ENCODE measurements around the gene PARVA.

PARVA gene

DNA sequence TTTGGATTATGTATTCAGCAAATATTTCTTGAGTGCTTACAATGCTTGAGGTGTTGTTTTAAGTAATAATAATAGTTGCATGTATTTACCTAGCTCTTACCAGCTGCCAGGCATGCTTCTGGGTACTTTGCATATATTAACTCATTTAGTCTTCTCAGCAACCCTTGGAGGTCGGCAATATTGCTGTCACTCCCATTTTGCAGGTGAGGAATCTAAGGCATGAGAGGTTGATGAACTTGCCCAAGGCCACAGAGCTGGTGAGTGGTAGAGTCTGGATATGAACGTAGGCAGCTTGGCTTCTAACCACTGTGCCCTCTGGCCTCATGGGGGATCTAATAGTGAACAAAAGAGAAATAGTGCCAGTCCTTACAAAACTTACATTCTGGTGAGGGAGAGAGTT lies 92.9 kb downstream of the PARVA start:
- no peak overlapping the region for H2AFZ ChIP-seq (ENCODE audit: low read depth, low read length)
- H3K4me1 ChIP-seq (ENCODE audit: insufficient read depth, low read length): peaks cover 6% of the 10 kb centered on the region
- H3K4me3 ChIP-seq (ENCODE audit: low read length): no peak overlapping the region
- no peaks in the 10 kb centered on the region for H3K9me3 ChIP-seq (ENCODE audit: low read length)
- H3K27me3 ChIP-seq (ENCODE audit: insufficient read depth, low read length): no peaks in the 10 kb centered on the region
- no peaks in the 10 kb centered on the region for H3K36me3 ChIP-seq (ENCODE audit: insufficient read depth, low read length)

- Histone ChIP-seq H3K4me1 (ENCODE audit: insufficient read depth, low read length) (peaks cover 6% of the 10 kb centered on the region), H3K27me3 (ENCODE audit: insufficient read depth, low read length) (no peaks in the 10 kb centered on the region), H2AFZ (ENCODE audit: low read depth, low read length) (no peak overlapping the region), H3K9me3 (ENCODE audit: low read length) (no peaks in the 10 kb centered on the region), H3K4me3 (ENCODE audit: low read length) (no peak overlapping the region), H3K36me3 (ENCODE audit: insufficient read depth, low read length) (no peaks in the 10 kb centered on the region)
Measured at GRCh38 chr11:12472401-12473005, 95.1 kb downstream of the PARVA start.

DNA sequence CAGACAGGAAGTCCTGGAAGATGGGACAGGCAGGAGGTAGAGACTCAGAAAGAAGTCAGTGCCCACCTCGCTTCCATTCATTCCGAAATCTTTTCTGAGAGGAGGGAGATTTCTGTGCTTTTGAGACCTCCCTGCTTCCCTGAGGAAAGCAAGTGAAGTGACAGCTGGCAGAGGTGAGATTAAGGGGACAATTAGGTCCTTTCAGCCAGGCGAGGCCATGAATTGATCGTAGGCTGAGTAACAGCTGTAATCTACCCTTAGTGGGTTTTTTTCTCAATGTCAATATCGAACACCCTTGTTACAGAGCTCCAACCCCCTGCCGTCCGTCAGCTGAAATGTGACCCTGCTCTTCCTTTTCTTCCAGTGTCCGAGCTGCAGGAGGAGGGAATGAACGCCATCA lies 96.0 kb downstream of the PARVA start:
- H3K4me3 ChIP-seq (ENCODE audit: low read length): no peak overlapping the region
- H2AFZ ChIP-seq (ENCODE audit: low read depth, low read length): no peak overlapping the region
- H3K9me3 ChIP-seq (ENCODE audit: low read length): no peaks in the 10 kb centered on the region
- H3K36me3 ChIP-seq (ENCODE audit: insufficient read depth, low read length): no peaks in the 10 kb centered on the region
- no peaks in the 10 kb centered on the region for H3K27me3 ChIP-seq (ENCODE audit: insufficient read depth, low read length)
- peaks cover 6% of the 10 kb centered on the region for H3K4me1 ChIP-seq (ENCODE audit: insufficient read depth, low read length)

DNA sequence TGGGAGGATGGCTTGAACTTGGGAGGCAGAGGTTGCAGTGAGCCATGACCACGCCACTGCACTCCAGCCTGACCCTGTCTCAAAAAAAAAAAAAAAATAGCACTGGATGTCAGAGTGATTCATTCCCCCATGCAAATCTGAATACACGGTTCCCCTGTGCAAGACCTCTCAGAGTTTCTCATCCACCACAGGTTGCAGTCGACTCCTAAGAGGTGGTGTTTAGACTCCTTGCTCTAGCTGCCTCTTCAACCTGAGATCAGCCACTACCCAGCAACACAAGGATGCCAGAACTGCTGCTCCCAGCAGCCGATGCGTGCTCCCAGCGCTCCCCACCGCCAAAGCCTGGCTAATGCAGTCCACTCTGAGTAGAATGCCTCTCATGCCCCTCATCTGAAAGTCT lies 97.5 kb downstream of the PARVA start:
- Histone ChIP-seq H3K4me1 (ENCODE audit: insufficient read depth, low read length) (peaks cover 6% of the 10 kb centered on the region), H3K4me3 (ENCODE audit: low read length) (no peak overlapping the region), H3K9me3 (ENCODE audit: low read length) (no peaks in the 10 kb centered on the region), H3K36me3 (ENCODE audit: insufficient read depth, low read length) (no peaks in the 10 kb centered on the region), H2AFZ (ENCODE audit: low read depth, low read length) (no peak overlapping the region), H3K27me3 (ENCODE audit: insufficient read depth, low read length) (no peaks in the 10 kb centered on the region)

GRCh38 chr11:12478743-12479142 lies 101.4 kb downstream of the PARVA start:
- Histone ChIP-seq H2AFZ (ENCODE audit: low read depth, low read length) (no peak overlapping the region), H3K9me3 (ENCODE audit: low read length) (no peaks in the 10 kb centered on the region), H3K36me3 (ENCODE audit: insufficient read depth, low read length) (no peaks in the 10 kb centered on the region), H3K27me3 (ENCODE audit: insufficient read depth, low read length) (no peaks in the 10 kb centered on the region), H3K4me3 (ENCODE audit: low read length) (no peak overlapping the region), H3K4me1 (ENCODE audit: insufficient read depth, low read length) (no peaks in the 10 kb centered on the region)

DNA sequence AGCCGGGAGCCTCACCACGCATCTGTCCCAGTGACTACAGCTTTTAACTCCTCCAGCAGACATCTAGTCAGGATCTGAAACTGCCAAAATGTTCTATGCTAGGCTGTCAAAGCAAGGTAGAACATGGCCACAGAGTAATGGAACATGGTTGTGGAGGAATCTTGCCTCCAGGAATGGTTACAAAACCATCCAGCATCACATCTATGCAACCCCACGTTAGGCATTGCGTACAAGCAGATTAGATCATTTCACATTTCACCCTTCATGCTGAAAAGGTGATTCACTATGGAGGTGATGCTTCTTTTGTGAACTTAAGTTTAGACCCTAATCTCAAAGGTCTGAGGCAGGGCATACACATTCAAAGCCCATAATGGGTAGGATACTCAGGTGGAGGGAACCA lies 103.0 kb downstream of the PARVA start:
- H3K36me3 ChIP-seq (ENCODE audit: insufficient read depth, low read length): no peaks in the 10 kb centered on the region
- no peaks in the 10 kb centered on the region for H3K9me3 ChIP-seq (ENCODE audit: low read length)
- H2AFZ ChIP-seq (ENCODE audit: low read depth, low read length): no peak overlapping the region
- no peak overlapping the region for H3K4me3 ChIP-seq (ENCODE audit: low read length)
- H3K27me3 ChIP-seq (ENCODE audit: insufficient read depth, low read length): no peaks in the 10 kb centered on the region
- no peaks in the 10 kb centered on the region for H3K4me1 ChIP-seq (ENCODE audit: insufficient read depth, low read length)

GRCh38 chr11:12482839-12483238 lies 105.5 kb downstream of the PARVA start:
- Histone ChIP-seq H3K4me1 (ENCODE audit: insufficient read depth, low read length) (no peaks in the 10 kb centered on the region), H3K9me3 (ENCODE audit: low read length) (no peaks in the 10 kb centered on the region), H3K36me3 (ENCODE audit: insufficient read depth, low read length) (no peaks in the 10 kb centered on the region), H3K4me3 (ENCODE audit: low read length) (no peak overlapping the region), H3K27me3 (ENCODE audit: insufficient read depth, low read length) (no peaks in the 10 kb centered on the region), H2AFZ (ENCODE audit: low read depth, low read length) (no peak overlapping the region)

- no peaks in the 10 kb centered on the region for H3K9me3 ChIP-seq (ENCODE audit: low read length)
- no peak overlapping the region for H2AFZ ChIP-seq (ENCODE audit: low read depth, low read length)
- no peaks in the 10 kb centered on the region for H3K4me1 ChIP-seq (ENCODE audit: insufficient read depth, low read length)
- H3K27me3 ChIP-seq (ENCODE audit: insufficient read depth, low read length): no peaks in the 10 kb centered on the region
- no peak overlapping the region for H3K4me3 ChIP-seq (ENCODE audit: low read length)
- H3K36me3 ChIP-seq (ENCODE audit: insufficient read depth, low read length): no peaks in the 10 kb centered on the region
Measured at GRCh38 chr11:12483604-12484003, 106.2 kb downstream of the PARVA start.

- Histone ChIP-seq H3K4me1 (ENCODE audit: insufficient read depth, low read length) (no peaks in the 10 kb centered on the region), H3K4me3 (ENCODE audit: low read length) (no peak overlapping the region), H2AFZ (ENCODE audit: low read depth, low read length) (no peak overlapping the region), H3K27me3 (ENCODE audit: insufficient read depth, low read length) (no peaks in the 10 kb centered on the region), H3K9me3 (ENCODE audit: low read length) (no peaks in the 10 kb centered on the region), H3K36me3 (ENCODE audit: insufficient read depth, low read length) (no peaks in the 10 kb centered on the region)
Measured at GRCh38 chr11:12485328-12485727, 108.0 kb downstream of the PARVA start.

DNA sequence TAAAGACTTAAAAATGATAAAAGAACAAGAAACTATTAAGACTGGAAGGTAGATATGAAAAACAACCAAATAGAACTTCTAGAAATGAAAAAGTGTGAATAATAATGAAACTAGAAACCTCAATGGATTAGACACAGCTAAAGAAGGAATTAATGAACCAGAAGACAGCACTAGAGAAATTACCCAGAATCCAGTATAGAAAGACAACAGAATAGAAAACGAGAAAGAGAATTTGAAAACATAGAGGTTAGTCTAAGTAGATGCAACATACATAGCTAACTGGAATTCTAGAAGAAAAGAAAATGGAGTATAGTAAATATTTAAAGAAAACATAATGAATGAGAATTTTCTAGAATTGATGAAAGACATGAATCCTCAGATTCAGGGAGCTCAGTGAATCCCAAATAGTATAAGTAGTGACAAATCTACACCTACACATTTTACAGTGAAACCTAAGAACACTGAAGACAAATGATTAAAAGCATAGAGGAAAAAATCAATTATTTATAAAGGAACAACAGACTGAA lies 111.9 kb downstream of the PARVA start:
- no peaks in the 10 kb centered on the region for H3K27me3 ChIP-seq (ENCODE audit: insufficient read depth, low read length)
- H3K4me3 ChIP-seq (ENCODE audit: low read length): no peak overlapping the region
- no peaks in the 10 kb centered on the region for H3K4me1 ChIP-seq (ENCODE audit: insufficient read depth, low read length)
- H2AFZ ChIP-seq (ENCODE audit: low read depth, low read length): no peak overlapping the region
- no peaks in the 10 kb centered on the region for H3K36me3 ChIP-seq (ENCODE audit: insufficient read depth, low read length)
- no peaks in the 10 kb centered on the region for H3K9me3 ChIP-seq (ENCODE audit: low read length)

GRCh38 chr11:12494699-12495098 lies 117.3 kb downstream of the PARVA start:
- no peak overlapping the region for H2AFZ ChIP-seq (ENCODE audit: low read depth, low read length)
- H3K4me3 ChIP-seq (ENCODE audit: low read length): no peak overlapping the region
- H3K27me3 ChIP-seq (ENCODE audit: insufficient read depth, low read length): no peaks in the 10 kb centered on the region
- peaks cover 2% of the 10 kb centered on the region for H3K9me3 ChIP-seq (ENCODE audit: low read length)
- peaks cover 9% of the 10 kb centered on the region for H3K4me1 ChIP-seq (ENCODE audit: insufficient read depth, low read length)
- H3K36me3 ChIP-seq (ENCODE audit: insufficient read depth, low read length): no peaks in the 10 kb centered on the region

GRCh38 chr11:12496181-12497025 lies 119.0 kb downstream of the PARVA start:
- Histone ChIP-seq H3K4me3 (ENCODE audit: low read length) (no peak overlapping the region), H2AFZ (ENCODE audit: low read depth, low read length) (no peak overlapping the region), H3K9me3 (ENCODE audit: low read length) (peaks cover 2% of the 10 kb centered on the region), H3K36me3 (ENCODE audit: insufficient read depth, low read length) (no peaks in the 10 kb centered on the region), H3K4me1 (ENCODE audit: insufficient read depth, low read length) (peaks cover 9% of the 10 kb centered on the region), H3K27me3 (ENCODE audit: insufficient read depth, low read length) (no peaks in the 10 kb centered on the region)

- H3K4me3 ChIP-seq (ENCODE audit: low read length): no peak overlapping the region
- H3K4me1 ChIP-seq (ENCODE audit: insufficient read depth, low read length): peaks cover 9% of the 10 kb centered on the region
- H3K36me3 ChIP-seq (ENCODE audit: insufficient read depth, low read length): no peaks in the 10 kb centered on the region
- H2AFZ ChIP-seq (ENCODE audit: low read depth, low read length): no peak overlapping the region
- H3K27me3 ChIP-seq (ENCODE audit: insufficient read depth, low read length): no peaks in the 10 kb centered on the region
- peaks cover 2% of the 10 kb centered on the region for H3K9me3 ChIP-seq (ENCODE audit: low read length)
Measured at GRCh38 chr11:12497431-12497830, 120.1 kb downstream of the PARVA start.
